Dendritic cell treated with granulocyte-macrophage colony-stimulating factor and Interleukin-4, amounts not matched to agents 40 ng/mL and 50 ng/mL, for 4 days (primary cell): ENCODE results near the gene RSAD2.

Source experiments
- H3K27ac Mint-ChIP-seq: one replicate; pipeline ENCODE4 v1.8.0; 2022; ENCODE audit warnings: mild to moderate bottlenecking, mixed read lengths
- H3K27me3 Mint-ChIP-seq: one replicate; pipeline ENCODE4 v1.8.0; 2022; ENCODE audit warnings: mild to moderate bottlenecking, mixed read lengths
- H3K36me3 Mint-ChIP-seq: one replicate; pipeline ENCODE4 v1.8.0; 2022; ENCODE audit warnings: low read depth, mixed read lengths
- H3K4me1 Mint-ChIP-seq: one replicate; pipeline ENCODE4 v1.8.0; 2022; ENCODE audit warnings: low read depth, mixed read lengths
- H3K4me3 Mint-ChIP-seq: one replicate; pipeline ENCODE4 v1.8.0; 2022; ENCODE audit warnings: mild to moderate bottlenecking, moderate library complexity, mixed read lengths
- H3K9me3 Mint-ChIP-seq: one replicate; pipeline ENCODE4 v1.8.0; 2022; ENCODE audit warnings: mixed read lengths
- intact Hi-C: fragments of 100-400 bp; cut with micrococcal nuclease; formaldehyde crosslinking; loops from one replicate; pipeline ENCODE4 v1.15.0; 2022

The RSAD2 gene

GRCh38 chr2:6943971-6944370 lies 66.4 kb downstream of the RSAD2 start:
- H3K4me1 Mint-ChIP-seq: peaks cover 18% of the 10 kb centered on the region
- no peaks in the 10 kb centered on the region for H3K36me3 Mint-ChIP-seq
- no peak overlapping the region for H3K4me3 Mint-ChIP-seq
- no peaks in the 10 kb centered on the region for H3K27me3 Mint-ChIP-seq
- no peaks in the 10 kb centered on the region for H3K9me3 Mint-ChIP-seq
- no peak overlapping the region for H3K27ac Mint-ChIP-seq
- intact Hi-C loops: no loop called here

DNA sequence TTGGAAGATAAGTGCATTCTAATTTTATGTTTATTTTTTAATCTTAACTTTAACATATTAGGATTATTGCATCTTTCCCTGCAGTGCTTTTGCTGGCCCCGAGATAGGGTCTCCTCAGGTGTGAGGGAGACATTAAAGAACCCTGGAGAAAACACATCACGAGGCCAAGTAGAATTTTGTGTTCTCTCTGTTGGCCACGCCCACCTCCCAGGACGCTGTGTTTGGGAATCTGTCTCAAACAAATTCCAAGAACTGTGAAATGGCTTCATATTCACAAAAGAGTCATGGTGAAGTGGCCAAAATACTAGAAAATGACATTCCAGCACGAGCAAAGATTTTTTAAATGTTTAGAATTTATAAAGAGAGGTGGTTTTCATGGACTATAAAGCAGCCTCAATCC lies 67.0 kb downstream of the RSAD2 start:
- Mint-ChIP-seq H3K27me3 (no peaks in the 10 kb centered on the region), H3K9me3 (no peaks in the 10 kb centered on the region), H3K4me3 (no peak overlapping the region), H3K36me3 (no peaks in the 10 kb centered on the region), H3K27ac (no peak overlapping the region), H3K4me1 (peaks cover 18% of the 10 kb centered on the region)
- intact Hi-C loops: no loop called here

- intact Hi-C loops: no loop called here
- H3K36me3 Mint-ChIP-seq: no peaks in the 10 kb centered on the region
- no peaks in the 10 kb centered on the region for H3K27me3 Mint-ChIP-seq
- H3K4me1 Mint-ChIP-seq: peaks cover 18% of the 10 kb centered on the region
- no peaks in the 10 kb centered on the region for H3K9me3 Mint-ChIP-seq
- H3K27ac Mint-ChIP-seq: peak overlapping the region; percentile 13
- no peak overlapping the region for H3K4me3 Mint-ChIP-seq
These were observed 67.7 kb downstream of the RSAD2 start for GRCh38 chr2:6945087-6945813.

- H3K4me1 Mint-ChIP-seq: peaks cover 18% of the 10 kb centered on the region
- intact Hi-C loops: no loop called here
- H3K4me3 Mint-ChIP-seq: no peak overlapping the region
- no peaks in the 10 kb centered on the region for H3K27me3 Mint-ChIP-seq
- no peaks in the 10 kb centered on the region for H3K9me3 Mint-ChIP-seq
- H3K27ac Mint-ChIP-seq: peak overlapping the region; percentile 13
- no peaks in the 10 kb centered on the region for H3K36me3 Mint-ChIP-seq
These were observed 68.2 kb downstream of the RSAD2 start for GRCh38 chr2:6945821-6946220.

DNA sequence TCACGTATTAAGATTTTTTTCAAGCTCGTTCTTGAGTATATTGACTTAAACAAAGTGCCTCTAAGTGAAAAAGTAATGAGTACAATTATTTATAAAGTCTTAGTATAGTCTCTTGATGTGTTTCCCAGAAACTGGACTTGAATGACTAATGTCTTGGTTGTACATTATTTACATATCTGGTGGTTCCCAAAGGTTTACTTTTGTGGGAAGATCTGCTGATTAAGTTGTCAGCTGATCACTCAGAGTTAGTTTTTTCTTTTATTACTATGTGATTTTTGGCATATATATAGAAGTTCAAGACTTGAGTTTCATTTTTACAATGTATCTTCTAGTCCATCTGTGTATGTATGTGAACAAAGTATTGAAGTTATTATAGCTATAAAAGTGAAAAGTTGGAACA lies 69.1 kb downstream of the RSAD2 start:
- intact Hi-C loops: no loop called here
- no peak overlapping the region for H3K27ac Mint-ChIP-seq
- H3K27me3 Mint-ChIP-seq: no peaks in the 10 kb centered on the region
- H3K4me1 Mint-ChIP-seq: peaks cover 18% of the 10 kb centered on the region
- no peaks in the 10 kb centered on the region for H3K36me3 Mint-ChIP-seq
- no peaks in the 10 kb centered on the region for H3K9me3 Mint-ChIP-seq
- H3K4me3 Mint-ChIP-seq: no peak overlapping the region
